Neutrophil (primary cell): ENCODE results near the gene MYO7A.
A peak's percentile ranks its signal among the peaks of the same experiment; 100 is the strongest.

Experiments used
- H3K27ac ChIP-seq: fragments of 200-600 bp; sonication (generic); 2 replicates; pipeline ENCODE4 v1.5.1; 2016; ENCODE audit warnings: mild to moderate bottlenecking, moderate library complexity
- H3K27me3 ChIP-seq: fragments of 200-600 bp; sonication (generic); 2 replicates; pipeline ENCODE4 v1.6.0; 2016; ENCODE audit warnings: mild to moderate bottlenecking
- H3K36me3 ChIP-seq: fragments of 200-600 bp; sonication (generic); 2 replicates; pipeline ENCODE4 v1.5.1; 2017
- H3K4me1 ChIP-seq, 2 experiments: fragments of 200-600 bp in 1 of 2; sonication (generic) in 1 of 2; 1 replicate in 1 of 2; 2 replicates in 1 of 2; pipeline versions ENCODE4 v1.5.1 to v1.6.1; 2013 to 2016; ENCODE audit warnings: low read depth in 1 of 2, low read length in 1 of 2, mild to moderate bottlenecking in 1 of 2, moderate library complexity in 1 of 2; ENCODE audit not compliant: control insufficient read depth in 1 of 2, insufficient read depth in 1 of 2
- H3K4me3 ChIP-seq, 2 experiments: fragments of 200-600 bp in 1 of 2; sonication (generic) in 1 of 2; 1 replicate in 1 of 2; 2 replicates in 1 of 2; pipeline ENCODE4 v1.5.1; 2013 to 2016; ENCODE audit warnings: low read depth in 1 of 2, low read length in 1 of 2, mild to moderate bottlenecking in 1 of 2, moderate library complexity in 1 of 2
- H3K9me3 ChIP-seq: fragments of 200-600 bp; sonication (generic); 2 replicates; pipeline ENCODE4 v1.5.1; 2016
- TF ChIP-seq, protein P1 (sequence below): fragments of 200-600 bp; sonication (generic); IDR thresholded peaks from 2 replicates; pipeline ENCODE4 v1.5.1; 2016; ENCODE audit warnings: antibody characterized with exemption

Gene MYO7A

DNA sequence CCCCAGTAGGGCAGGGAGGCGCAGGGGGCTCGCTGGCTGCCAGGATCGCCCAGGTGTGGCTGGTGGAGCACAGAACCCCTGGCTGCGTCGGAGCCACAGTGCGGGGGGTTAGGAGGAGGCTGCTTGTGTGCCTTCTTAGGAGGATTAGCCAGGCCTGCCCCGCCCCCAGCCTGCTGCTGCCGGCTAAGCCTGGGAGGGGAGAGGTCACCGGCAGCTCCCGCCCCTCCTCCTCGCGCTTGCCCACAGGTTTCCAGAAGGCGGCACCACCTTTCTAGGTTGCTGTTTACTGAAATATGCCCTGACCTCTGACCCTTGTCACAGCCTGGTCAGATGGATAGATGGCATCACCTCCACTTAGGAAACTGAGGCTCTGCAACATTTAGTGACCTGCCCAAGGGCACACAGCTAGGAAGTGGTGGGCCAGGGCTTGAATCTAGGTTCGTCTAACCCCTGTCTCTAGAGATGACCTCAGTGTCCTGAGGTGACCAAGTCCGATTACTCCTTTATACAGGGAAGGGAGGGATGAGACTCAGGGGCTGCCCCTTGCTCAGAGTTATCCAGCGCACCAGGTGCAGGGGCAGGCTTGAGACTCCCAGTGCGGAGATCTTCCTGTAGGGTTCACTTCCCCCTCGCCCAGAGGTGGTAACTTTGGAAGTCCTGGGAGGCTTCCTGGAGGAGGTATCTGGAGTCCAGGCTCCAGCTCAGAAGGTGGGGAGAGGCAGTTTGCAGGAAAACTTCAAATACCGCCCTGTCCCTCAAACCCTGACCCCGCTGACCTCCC is 44.0 kb downstream of the MYO7A start:
- Histone ChIP-seq H3K4me3 (no peak overlapping the region), H3K27me3 (no peaks in the 10 kb centered on the region), H3K36me3 (no peaks in the 10 kb centered on the region), H3K9me3 (no peaks in the 10 kb centered on the region), H3K4me1 (peaks cover 16 to 21% of the 10 kb centered on the region in 2 experiments), H3K27ac (no peak overlapping the region)
- TF ChIP-seq, protein P1, sequence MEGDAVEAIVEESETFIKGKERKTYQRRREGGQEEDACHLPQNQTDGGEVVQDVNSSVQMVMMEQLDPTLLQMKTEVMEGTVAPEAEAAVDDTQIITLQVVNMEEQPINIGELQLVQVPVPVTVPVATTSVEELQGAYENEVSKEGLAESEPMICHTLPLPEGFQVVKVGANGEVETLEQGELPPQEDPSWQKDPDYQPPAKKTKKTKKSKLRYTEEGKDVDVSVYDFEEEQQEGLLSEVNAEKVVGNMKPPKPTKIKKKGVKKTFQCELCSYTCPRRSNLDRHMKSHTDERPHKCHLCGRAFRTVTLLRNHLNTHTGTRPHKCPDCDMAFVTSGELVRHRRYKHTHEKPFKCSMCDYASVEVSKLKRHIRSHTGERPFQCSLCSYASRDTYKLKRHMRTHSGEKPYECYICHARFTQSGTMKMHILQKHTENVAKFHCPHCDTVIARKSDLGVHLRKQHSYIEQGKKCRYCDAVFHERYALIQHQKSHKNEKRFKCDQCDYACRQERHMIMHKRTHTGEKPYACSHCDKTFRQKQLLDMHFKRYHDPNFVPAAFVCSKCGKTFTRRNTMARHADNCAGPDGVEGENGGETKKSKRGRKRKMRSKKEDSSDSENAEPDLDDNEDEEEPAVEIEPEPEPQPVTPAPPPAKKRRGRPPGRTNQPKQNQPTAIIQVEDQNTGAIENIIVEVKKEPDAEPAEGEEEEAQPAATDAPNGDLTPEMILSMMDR, result no peak

DNA sequence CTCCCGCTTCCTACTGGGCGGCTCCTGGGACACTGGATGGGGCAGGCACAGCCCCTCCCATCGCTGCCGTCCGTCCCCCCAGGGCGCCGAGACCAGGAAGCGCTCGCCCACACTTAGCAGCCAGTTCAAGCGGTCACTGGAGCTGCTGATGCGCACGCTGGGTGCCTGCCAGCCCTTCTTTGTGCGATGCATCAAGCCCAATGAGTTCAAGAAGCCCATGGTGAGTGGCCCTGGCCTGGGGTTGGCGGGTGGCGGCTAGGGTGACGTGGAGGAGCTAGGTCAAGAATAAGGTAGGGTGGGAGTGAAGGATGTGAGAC is 44.6 kb downstream of the MYO7A start:
- Histone ChIP-seq H3K4me3 (no peak overlapping the region), H3K36me3 (no peaks in the 10 kb centered on the region), H3K27me3 (no peaks in the 10 kb centered on the region), H3K4me1 (peaks cover 16 to 21% of the 10 kb centered on the region in 2 experiments), H3K9me3 (no peaks in the 10 kb centered on the region), H3K27ac (no peak overlapping the region)
- TF ChIP-seq, protein P1, result no peak

- H3K9me3 ChIP-seq, result no peaks in the 10 kb centered on the region
- TF ChIP-seq, protein P1, result no peak
- H3K27ac ChIP-seq, result no peak overlapping the region
- no peak overlapping the region for H3K4me3 ChIP-seq
- H3K36me3 ChIP-seq, result no peaks in the 10 kb centered on the region
- peaks cover 16 to 21% of the 10 kb centered on the region in 2 experiments for H3K4me1 ChIP-seq
- no peaks in the 10 kb centered on the region for H3K27me3 ChIP-seq
Observed at GRCh38 chr11:77173494-77173893, 45.4 kb downstream of the MYO7A start.

DNA sequence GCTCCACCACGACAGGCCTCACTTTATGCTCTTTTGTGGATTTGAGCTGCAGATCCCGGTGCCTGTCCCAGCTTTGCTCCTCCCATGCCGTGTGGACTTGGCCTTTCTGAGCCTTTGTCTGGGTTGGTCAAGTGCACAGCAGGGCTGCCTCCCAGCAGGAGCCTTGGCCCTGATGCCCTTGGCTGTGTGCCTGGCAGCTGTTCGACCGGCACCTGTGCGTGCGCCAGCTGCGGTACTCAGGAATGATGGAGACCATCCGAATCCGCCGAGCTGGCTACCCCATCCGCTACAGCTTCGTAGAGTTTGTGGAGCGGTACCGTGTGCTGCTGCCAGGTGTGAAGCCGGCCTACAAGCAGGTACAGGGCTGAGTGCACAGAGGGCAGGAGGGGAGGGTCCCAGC is 46.5 kb downstream of the MYO7A start:
- Histone ChIP-seq H3K36me3 (no peaks in the 10 kb centered on the region), H3K27ac (no peak overlapping the region), H3K27me3 (no peaks in the 10 kb centered on the region), H3K4me1 (peaks cover 16 to 21% of the 10 kb centered on the region in 2 experiments), H3K9me3 (no peaks in the 10 kb centered on the region), H3K4me3 (no peak overlapping the region)
- TF ChIP-seq, protein P1, result no peak

DNA sequence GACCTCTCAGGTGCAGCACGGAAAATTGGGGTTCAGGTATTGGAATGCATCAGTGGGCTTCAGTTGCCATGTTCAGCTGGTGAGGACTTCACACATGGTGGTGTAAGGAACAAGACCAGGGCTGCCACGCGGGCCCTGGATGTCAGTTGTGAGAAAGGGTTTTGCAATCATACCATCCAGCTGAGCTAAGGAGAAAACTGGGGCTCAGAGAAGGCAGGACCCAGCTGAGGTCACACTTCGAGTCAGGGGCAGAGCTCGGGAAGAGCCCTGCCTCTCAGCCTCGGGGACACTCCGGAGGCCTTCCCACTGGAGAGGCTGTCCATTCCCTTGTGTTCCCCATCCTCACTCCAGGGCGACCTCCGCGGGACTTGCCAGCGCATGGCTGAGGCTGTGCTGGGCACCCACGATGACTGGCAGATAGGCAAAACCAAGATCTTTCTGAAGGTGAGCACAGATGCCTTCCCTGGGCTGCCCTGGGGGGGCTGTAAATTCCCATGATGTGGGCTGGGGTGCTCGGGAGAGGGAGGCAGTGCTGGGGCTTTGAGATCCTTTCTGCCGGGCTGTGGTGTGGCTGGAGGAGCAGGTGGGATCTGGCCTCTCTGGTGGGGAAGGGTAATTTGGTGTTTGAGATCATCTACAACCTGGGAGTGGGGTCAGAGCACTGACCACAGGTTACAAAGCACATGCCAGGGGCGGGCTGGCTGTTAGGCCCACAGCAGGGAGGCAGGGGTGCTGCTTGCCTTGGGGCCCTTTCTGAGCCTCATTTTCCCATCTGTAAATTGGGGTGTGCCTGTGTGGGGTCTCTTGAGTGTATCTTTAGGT is 47.2 kb downstream of the MYO7A start:
- no peaks in the 10 kb centered on the region for H3K27me3 ChIP-seq
- no peaks in the 10 kb centered on the region for H3K9me3 ChIP-seq
- peak overlapping the region; percentile 29 for H3K27ac ChIP-seq
- TF ChIP-seq, protein P1, result no peak
- H3K4me3 ChIP-seq, result peak overlapping the region in 1 of 2 experiments; percentile 32
- peaks cover 16 to 21% of the 10 kb centered on the region in 2 experiments for H3K4me1 ChIP-seq
- no peaks in the 10 kb centered on the region for H3K36me3 ChIP-seq
